RPMI8226 (cell line): Measurements from ENCODE around the gene TTC39B.
A peak's percentile ranks its signal among the peaks of the same experiment; 100 is the strongest.

Source experiments
- DNase-seq: peaks from one replicate; pipeline ENCODE4 v3.0.0-alpha.2; 2015

Gene TTC39B

DNA sequence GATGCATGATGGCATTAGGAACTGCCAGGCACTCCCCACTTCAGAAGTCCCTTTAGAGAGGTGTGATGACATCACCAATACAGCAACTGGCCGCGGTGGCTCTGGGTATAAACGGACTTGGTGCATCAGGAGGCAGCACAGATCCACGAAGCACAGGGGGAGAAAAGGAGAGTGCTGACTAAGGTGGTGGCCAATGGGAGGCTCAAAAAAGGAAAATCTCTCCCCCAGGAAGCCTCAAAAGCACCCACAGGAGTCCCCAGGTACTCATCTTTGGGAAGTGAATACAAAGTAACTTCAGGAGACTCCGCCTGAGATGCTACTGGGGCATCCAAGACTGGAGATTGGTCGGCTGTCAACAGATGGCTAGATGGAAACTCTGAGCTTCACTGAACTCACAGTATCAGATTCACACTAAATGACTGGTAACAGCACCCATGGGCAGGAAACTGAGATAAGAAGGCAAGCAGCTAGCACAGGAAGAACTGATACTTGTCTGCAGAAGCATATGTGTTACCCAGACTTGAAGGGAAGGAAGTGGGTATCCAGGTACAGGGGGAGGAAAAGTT, 7.6 kb downstream of the TTC39B start:
- no peak for DNase-seq

DNA sequence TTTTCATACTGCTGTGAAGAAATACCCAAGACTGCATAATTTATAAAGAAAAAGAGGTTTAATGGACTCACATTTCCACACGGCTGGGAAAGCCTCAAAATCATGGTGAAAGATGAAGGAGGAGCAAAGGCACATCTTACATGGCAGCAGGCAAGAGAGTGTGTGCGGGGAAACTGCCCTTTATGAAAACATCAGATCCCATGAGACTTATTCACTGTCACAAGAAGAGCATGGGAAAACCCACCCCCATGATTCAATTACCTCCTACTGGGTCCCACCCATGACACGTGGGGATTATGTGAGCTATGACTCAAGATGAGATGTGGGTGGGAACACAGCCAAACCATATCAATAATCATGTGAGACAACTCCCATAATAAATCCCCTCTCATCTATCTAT, 8.7 kb downstream of the TTC39B start:
- no peak for DNase-seq

DNA sequence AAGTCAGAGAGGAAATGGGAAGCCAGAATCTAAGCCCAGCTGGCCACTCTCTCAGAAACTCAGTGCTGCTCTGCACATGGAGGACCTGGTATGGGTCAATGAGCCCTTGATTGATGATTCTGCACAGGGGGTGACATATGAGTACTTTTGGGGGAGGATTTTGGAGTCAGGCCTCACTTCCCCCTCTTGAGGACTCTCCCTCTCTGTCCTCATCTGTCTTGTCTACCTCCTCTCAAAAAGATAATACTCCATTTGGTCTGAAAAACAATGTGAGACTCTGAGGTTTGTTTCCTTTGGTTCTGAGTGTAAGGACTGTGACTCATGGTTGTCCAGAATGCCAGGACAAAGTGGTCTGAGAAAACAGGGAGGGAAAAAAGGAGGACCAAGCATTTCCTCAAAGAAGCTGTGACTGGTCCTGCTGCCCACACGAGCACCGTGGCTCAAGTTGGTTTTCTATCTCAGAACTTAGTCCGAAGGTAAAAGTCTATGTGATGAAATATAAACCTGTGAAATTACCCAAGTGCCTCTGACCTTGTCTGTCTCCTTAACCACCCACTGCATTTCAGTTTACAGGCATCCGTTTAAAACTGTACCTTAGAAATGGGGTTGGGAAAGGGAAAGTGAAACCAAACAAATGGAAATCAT, 11.1 kb downstream of the TTC39B start:
- peak; percentile 39 for DNase-seq

DNA sequence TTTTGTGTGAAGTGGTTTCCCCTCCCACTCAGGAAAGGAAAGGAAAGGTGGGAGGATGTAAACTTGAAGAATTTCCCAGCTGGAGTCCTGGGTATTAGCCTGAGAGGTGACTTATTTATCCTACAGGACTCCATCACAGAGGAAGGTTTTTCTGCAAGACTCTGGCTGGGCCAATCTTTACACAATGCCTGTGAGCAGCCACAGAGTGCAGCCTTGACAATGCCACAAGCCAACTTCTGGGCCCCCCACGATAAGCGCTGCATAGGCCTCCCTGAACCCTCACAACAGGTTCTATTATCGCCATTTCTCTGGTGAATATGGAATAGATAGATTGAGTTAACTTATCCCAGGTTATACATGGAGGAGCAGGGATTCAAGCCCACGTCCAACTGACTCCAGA, 12.4 kb downstream of the TTC39B start:
- DNase-seq, result no peak

DNA sequence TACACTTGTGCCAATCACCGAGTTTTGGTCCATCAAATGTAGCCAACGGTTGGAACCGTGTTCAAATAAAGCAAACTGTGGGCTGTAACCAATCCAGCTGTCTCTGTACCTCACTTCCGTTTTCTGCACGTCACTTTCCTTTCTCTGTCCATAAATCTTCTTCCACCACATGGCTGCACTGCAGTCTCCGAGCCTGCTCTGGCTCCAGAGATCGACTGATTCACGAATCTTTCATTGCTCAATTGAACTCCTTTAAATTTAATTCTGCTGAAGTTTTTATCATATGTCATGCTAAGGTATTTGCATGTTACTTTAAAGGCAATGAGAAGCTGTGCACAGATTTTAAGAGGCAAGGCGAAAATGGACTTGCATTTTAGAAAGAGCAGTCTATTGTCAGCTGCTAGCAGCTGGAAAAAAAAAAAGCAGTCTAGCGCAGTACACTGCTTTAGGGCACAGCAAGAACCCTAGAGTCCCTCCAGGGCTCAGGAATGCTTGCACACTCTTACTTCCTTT, 13.2 kb downstream of the TTC39B start:
- DNase-seq, result no peak

DNA sequence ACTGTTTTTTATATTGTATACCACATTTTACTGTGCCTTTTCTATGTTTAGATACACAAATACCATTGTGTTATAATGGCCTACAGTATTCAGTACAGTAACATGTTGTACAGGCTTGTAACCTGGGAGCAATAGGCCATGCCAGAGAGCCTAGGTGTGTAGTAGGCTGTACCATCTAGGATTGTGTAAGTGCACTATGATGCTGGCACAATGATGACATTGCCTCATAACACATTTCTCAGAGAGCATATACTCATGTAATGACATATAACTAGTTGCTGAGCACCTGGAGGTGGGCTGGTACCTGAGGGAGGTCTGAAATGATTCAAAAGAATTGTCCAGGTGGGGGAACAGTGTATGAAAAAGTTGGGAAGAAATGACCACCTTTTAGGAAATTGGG, 13.9 kb downstream of the TTC39B start:
- no peak for DNase-seq

DNA sequence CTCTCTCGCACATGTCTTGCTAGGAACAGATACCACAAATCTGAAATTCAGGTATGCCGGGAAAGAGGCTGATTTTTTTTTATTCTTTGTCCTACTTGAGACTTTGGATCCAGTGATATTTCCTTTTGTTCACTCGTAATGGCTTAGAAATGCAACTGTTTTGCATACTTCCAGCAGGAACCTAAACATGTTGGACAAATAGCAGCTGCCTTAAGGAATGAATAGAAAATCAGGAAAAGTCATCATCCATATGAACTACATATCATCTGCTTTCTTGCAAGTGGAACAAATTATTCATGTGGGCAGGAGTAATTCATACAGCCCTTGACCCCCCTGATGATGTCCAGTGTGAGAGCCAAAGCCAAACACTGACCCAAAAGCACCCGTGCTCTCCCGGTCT, 17.4 kb downstream of the TTC39B start:
- no peak for DNase-seq

DNA sequence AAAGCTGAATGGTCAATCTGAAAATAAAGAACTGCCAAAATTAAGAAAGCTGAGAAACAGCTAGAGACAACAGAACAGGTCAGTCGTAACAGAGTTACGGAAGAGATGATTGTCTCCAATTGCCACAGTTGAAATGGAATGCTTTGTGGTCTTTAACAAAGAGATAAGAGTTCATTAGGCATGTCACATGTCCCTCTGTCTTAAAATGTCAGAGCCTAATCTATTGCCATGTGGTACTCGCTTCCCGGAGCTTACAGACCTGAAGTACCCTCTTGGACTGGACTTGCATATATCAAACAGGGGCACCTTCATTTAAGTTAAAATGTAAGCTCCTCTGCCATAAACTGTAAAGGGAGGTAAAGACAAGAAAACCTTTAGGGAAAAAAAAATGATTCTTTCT, 19.7 kb downstream of the TTC39B start:
- no peak for DNase-seq

DNA sequence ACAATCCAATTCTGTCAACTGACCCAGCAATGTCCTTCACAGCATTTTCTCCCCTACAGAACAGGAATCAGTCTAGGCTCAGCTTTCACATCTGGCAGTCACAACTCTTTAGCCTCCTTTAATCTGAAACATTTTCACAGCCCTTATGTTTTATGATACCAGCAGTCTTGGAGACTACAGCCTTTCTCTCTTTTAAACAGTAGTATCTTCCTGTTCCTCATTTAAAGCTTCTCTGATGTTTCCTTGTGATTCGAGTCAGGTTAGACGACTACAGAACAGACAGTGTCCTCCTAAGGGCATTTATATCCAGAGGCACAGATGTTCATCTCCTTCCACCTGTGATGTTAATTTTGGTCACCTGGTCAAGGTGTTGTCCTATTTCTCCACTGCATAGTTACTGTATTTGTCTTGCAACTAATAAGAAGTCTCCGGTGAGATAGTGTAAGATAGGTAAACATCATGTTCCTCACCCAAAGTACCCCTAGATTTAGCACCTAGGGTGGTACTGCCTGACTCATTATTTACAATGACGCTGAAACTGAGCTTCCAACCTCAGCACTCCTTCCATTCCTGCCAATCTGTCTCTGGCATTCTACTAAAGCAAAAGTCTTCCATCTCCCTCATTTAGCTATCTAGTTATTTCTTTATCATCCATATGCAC, 20.7 kb downstream of the TTC39B start:
- no peak for DNase-seq

DNA sequence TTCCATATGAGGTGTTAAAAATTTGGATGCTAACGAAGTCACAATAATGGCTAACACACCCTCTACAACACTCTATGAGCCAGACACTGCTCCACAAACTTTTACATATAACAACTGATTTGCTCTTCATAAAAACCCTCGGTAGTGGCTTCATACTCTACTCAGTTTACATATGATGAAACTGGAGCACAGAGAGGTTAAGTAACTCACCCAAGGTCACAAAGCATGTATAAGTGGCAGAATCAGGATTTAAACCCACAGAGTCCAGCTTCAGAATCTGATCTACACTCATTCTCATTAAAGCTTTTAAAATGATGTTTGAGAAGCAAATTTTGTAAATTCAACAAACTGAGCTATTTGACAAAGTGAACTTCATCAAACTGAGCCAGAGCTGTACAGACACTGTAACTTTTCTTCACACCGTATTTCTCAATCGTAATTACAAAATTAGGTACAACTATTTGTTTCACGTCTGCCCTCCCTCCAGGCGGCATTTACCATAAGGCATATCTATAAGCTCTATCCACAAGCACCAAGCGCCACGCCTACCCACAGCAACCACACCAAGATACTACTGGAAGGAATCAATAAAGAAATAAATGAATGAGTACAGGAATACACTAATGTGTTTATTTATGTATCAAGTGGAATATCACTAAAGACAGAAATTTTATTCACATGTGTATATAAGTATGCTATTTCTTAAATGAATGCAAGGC, 24.3 kb downstream of the TTC39B start:
- DNase-seq, result no peak

DNA sequence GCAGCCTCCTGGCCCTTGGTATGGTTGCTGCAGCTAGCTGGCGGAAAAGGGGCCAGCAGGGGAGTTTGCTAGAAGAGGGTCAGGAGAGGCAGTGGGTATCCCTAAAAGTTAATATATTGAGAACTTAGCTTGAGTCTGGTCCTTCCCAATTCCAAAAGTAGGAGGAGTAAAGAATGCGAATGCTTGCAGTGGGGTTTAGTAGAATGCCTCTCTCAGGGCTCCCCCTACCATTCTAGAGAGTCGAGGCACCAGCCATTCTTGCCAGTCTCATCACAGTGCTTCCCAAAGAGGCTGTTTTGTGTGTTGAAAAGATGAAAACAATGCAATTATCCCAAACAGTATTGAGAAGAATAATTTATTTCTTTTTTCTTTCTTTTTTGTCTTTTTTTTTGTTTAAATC, 26.4 kb downstream of the TTC39B start:
- DNase-seq, result no peak

DNA sequence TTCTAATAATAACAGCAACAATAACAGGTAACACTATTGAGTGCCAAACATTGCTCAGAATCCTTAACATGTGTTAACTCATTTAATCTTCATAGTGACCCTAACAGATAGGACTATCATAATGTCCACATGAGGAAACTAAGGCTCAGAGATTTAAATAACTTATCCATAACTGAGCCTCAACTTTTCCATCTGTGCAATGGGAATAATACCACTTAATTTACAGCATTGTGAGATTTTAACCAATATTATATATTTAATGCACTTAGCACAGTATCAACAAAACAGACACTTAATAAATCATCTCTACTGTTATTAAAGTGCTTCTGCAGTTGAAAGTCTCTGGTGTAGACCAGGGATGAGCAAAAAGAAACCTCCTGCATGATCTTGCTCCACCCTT, 28.2 kb downstream of the TTC39B start:
- DNase-seq, result no peak

DNA sequence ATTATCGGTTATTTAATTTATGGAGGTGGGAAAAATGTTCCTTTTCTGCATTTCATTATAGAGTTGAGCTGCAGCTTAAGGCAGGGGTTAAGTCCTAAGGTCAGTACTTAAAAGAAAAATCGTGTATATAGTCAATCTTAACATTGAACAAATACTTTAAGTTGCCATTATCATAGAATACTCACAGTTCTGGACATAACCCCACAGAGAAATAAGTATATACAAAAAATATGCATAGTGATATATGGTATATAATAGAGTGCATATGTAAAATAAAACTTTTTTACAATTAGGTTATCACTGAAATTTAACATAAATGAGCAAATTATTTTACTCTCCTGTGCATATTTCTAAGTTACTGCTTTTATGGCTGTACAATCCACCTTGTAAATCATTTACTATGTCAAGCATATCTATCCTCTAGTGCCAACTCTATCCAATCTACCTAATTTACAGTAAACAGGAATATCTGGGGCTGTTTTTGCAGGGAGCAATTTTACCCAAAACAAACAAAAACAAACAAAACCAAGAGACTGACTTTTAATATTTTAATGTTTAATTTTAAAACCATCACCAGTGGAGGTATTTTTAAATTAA, 28.8 kb downstream of the TTC39B start:
- DNase-seq, result no peak

DNA sequence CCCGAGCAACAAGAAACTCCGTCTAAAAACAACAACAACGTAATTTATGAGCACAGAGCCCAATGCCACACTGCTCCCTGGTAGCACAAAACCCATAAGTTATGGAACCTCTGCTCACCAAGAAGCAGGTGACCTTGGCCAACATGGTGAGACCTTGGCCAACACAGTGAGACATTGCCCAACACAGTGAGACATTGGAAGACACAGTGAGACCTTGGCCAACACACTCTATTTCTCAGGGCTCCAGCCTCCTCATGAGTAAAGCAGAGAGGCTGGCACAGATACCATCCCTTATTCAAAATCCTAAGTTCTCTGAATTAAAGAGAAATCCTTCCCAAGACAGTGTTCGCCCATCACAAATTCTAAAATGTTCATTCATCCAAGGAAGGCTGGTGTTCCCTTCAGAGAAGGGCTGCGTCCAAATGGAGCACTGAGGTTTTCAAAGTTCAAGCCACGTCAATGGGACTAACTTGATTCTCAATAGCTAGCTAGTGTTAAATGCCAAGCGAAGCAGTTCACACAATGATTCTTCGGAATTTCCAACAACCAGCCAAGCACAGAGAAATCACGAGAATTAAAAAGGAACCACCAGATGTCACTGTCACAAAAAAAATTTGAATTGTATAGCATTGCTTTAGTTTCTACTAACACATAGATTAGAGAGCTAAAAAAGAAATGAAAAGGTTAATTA, 29.5 kb downstream of the TTC39B start:
- DNase-seq, result peak; percentile 39

DNA sequence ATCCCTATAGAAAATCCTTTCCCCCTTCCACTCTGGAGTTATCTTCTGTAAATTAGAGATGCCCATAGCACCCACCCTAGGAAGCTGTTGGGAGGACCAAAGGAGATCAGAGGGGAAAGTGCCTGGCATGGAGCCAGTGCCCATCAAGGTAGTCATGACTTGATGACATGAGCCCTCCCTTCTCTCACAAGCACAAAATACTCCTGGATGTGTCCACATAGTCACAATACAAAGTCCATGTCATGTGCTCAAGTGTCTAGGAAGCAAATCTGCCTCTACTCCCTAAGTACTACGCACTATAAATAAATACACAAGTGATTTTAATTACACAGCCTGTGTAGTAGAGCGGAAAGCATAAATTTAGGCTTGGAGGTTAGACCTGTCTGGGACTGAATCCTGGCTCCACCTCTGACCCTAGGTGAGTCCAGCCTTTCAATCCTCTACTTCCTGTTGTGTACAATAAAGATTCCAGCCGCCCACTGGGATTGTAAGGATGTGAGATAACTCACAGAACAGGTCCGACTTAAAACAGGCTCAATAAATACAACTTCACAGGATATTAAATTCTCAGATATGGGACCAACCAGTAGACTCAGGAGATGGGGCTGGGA, 30.6 kb downstream of the TTC39B start:
- no peak for DNase-seq

DNA sequence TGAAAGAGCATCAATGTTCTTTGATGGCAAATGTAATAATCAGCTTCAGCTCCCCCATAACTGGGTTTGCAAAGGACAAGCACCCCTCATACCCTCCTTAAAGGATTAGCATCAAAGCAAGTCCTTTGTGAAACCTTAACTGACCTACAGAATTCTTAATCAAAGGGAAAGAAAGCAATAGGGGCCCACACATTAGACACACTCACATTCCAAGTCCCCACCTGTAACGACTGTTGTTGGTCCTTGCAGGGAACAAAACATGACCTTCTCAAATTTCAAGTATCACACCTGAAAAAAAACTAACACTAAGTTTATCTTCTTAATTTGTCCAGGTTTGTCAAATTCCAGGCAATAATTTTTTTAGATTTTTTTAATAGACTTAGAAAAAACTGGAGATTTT, 32.6 kb downstream of the TTC39B start:
- no peak for DNase-seq

DNA sequence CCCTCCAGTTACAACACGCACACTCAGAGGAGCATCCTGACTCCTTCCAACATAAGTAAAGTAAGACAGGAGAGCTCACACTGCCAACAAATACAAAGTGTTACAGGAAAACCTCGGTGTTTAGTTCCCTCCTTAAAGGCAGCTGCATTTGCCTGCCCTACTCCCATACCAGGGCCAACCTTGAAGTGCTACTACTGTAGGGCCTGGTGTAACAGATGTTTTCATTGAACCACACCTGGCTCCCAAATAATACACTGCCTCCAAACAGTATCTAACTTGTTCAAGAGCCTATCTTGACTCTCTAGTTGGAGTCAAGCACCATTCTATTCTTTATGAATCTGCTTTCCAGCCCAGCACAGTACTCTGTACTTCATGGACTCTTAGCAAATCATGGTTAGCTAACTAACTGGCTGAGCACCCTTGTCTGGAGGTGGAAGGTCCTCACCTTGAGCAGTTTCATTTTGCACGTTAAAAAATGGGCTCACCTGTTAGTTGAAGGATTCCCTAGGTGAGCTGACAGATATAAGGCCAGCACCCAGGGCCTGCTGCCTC, 34.6 kb downstream of the TTC39B start:
- no peak for DNase-seq

DNA sequence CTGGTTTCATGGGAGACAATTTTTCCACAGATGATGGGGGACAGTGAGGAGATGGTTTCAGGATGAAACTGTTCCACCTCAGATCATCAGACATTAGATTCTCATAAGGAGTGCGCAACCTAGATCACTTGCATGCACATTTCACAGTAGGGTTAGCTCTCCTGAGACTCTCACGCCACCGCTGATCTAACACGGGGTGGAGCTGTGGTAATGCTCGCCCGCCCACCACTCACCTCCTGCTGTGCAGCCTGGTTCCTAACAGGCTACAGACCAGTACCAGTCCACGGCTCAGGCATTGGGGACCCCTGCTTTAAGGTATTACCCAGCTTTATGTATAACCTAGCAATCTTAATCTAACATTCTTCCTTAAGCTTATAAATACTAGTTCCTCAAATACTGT, 35.6 kb downstream of the TTC39B start:
- DNase-seq, result no peak

DNA sequence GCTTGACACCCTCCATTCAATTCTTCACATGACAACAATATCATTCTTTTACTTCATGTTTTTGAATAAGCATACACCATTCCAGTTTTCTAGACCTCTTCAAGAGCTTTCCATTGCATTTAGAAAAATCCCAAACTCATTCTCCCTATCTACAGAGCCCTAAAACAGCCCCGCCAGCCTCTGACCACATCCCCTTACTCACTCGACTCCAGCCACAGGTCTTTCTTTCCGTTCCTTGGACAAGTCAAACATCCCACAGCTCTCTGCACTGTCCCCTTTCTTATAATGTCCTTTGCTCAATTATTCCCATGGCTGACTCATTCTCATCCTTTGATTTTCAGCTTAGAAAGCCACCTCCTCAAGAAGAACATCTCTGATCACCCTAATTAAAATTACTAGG, 38.2 kb downstream of the TTC39B start:
- no peak for DNase-seq

DNA sequence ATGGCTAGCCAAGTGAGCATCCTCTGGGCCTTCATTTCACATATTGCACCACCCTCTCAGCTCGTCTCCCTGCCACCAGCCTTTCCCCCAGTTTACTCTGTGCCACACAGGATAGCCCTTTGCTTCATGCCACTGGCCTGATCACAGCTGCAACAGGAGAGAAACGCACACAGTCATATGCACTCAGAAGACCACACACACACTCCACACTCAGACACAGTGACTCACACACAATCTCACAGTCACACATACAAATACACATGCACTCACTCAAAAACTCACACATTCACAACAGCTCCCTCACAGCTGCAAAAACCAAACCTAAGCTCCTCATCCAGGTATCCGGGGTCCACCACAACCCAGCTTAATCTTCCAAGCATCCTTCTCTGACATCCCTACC, 38.7 kb downstream of the TTC39B start:
- DNase-seq, result no peak

DNA sequence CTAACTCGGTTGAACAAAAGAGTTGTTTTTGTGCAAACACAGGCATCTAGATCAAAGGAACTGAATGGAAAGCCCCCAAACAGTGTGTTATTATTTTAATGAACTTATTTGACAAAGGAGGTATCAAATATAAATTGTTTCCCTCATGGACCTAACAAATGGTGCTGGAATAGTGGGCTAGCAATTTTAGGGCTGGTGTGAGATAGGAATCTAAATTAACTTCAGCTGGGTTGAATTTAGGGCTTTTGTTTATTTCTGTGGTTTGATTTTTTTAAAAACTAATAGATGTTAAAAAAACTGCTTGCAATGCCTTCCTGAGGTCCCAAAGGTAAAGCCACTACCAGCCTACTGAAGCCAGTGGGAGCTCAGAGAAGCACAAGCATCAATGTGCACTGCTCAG, 42.1 kb downstream of the TTC39B start:
- DNase-seq, result no peak

DNA sequence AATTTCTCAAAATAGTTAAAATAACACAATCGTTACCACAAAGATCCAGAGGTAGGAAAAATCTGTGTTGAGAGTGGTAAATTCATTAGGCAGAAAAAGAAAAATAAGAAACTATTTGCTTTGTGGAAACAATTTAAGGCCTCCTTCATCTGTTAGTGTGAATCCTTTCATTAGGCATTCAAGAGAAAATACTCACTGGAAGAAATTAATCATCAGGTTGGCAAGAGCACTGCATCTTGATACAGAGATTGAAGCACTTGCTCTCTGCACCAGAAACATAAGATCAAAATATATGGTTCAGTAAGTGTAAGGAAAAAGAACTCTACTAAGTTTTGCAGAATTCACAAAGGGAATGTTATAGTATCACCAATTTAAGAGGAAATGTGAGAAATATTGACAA, 44.4 kb downstream of the TTC39B start:
- no peak for DNase-seq
